ENCODE data around the gene HPS1.

HPS1 gene

DNA sequence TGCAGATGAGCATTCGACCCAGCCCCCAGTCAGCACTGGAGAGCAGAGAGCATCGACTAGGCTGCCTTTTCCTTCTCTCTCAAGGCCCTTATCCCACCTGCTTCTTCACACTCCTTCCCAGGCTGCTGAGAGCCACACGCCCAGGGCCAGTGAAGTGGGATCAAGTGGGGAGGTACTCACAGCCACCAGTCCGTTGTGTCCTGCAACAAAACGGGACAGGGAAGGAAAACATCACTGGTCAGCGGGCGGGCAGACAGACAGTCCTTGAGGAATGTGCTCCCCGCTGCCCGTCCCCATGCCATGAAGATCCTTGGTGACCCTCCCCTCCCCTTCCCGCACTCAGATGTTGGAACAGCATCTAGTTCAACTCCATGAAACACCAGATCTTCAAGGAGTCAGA is 36.0 kb downstream of the HPS1 start:
- DNase-seq = no peak

- no peak for DNase-seq
Observed at GRCh38 chr10:98410135-98410743, 36.5 kb downstream of the HPS1 start.

GRCh38 chr10:98408799-98409198 is 37.9 kb downstream of the HPS1 start:
- DNase-seq = no peak

GRCh38 chr10:98407744-98408241 is 38.9 kb downstream of the HPS1 start:
- DNase-seq = no peak

DNA sequence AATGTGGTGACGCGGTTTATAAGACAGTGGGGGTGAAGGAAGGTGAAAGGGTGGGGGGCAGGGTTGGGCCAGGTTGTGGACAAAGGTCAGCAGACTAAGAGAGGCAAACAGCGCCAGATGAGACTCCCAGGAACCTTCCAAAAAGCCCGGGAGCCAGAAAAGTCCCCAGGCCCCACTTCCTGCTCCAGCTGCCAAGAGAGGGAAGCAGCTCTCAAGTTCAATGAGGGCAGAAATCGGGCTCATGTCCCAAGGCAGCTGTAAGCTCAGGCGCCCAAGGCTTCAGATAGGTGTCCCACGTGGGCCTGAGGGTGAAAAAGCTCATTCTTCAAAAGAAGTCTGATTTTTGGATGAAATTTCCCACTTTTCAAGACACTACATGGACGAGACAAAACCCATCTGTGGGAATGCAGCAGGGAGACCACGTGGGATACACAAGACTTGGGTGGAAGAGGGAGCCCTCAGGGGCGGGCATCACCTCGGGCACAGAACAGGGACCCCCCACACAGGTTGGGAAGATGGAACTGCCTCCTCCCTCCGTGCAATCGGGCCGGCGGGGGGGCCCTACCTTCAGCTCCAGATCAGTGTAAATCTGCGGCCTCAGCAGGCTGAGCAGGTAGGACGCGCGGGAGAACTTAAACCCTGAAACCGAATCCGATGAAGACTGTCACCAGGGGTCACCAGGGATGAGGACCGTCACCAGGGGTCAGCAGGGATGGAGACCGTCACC is 39.6 kb downstream of the HPS1 start:
- no peak for DNase-seq

DNA sequence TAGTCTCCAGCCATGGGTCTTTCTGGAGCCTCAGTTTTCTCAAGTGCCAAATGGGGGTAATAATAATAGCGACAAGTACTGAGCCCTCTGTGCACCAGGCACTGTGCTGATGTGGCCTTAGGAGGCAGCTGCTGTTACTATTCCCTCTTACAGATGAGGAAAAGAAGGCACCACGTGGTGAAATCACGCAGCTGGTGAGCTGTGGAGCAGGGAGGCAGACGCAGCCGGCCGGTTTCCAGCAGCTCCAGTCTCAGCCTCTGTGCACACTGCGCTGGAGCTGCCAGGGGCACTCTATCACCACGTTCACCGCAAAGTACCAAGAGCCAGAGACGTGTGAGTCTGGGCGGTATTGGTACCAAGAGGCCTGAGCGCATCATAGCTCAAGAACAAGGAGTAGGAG is 41.3 kb downstream of the HPS1 start:
- DNase-seq = no peak

- no peak for DNase-seq
Observed at GRCh38 chr10:98404571-98405359, 42.0 kb downstream of the HPS1 start.

DNA sequence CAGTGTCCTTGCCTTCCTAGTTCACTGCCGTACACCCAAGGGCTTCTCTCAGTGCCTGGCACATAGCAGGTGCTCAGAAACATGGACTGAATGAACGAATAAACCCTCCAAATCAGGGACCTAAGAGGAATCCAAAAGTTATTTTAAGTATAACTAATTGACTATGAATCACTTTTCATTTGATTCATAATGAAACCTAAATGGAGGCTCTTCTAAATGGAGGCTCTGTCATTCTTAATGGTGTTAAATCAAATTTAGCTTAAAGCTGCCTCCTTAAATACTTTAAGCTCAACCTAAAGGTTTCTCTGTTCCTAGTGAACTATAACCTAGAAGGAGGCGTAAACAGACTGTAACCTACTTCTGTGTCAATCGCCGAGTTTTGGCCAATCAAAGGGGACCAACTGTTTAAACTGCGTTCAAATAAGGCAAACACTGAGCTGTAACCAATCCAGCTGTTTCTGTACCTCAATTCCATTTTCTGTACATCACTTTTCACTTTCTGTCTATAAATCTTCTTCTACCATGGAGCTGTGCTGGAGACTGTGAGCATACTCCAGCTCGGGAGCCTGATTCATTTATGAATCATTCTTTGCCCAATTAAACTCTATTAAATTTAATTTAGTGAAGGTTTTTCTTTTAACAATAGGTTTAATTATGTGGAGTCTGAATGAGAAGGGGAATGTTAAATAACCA is 42.8 kb downstream of the HPS1 start:
- DNase-seq = no peak

GRCh38 chr10:98402931-98403718 is 43.6 kb downstream of the HPS1 start:
- DNase-seq = no peak

DNA sequence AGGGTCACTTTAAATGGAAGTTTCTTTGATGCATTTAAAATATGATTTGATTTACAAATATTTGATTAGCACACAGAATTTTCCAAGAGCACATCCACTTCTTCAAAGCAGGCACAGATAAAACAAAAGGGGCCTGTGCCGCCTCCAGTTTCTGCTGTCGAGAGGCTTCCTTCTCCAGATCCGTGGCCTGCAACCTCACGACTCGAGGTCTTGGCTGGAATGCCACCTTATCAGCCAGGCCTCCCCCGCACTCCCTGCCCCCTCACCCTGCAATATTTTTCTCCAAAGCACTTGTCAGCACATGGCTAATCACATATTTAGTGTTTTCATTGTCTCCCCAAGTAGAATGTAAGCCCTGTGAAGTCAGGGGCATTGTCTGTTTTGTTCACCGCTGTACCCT is 44.3 kb downstream of the HPS1 start:
- DNase-seq = no peak

DNA sequence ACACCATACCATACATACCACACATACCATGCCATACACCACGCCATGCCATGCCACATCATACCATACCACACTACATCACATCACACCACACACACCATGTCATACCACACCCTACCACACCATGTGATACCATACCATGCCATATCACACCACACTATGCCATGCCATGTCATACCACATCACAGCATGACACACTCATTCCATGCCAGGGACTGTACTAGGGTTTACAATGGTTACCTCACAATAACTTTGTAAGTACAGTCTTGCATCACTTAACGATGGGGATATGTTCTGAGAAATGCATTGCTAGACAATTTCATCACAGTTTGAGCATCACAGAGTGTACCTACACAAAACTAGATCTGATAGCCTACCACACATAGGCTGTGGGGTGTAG is 46.3 kb downstream of the HPS1 start:
- no peak for DNase-seq

DNA sequence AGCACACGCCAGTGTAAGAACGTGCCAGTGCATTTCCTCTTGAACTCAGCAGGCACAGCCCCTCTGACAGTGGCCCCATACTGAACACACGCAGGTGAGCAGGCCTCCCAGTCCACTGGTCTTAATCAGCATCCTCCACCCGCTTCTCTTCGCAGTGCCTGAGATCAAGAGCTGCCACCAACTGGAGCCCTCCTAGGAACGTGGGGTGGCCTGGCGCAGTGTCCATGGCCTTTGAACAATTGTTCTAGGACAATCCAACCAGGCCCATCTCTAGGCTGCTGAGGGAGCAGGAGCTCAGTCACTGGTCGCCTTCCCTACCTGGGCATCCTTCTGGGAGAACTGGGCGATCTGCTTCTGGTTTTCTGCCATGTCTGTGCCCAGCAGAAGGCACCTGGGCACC is 47.0 kb downstream of the HPS1 start:
- DNase-seq = no peak

DNA sequence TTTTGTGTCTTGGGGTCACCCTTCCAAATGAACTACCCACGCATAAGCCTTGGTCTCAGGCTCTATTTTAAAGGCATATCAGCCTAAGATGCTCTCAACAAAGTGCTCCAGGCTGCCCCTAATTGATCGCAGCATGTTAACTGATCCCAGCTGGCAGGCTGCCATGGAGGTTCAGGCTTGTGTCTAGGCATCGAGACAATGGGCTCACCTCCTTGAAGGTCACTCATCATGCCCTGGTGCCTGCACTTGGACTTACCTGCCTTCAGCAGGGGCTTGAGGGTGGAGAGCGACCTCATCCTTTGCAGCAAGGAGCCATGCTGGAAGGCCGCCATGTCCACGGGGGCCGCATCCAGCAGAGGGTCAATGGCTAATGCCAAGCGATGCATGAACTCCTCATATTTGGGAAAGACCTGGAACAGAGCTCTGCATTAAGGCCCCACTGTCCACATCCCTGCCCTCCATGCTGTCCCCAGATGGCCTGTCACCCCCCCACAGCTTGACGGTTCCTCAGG is 49.6 kb downstream of the HPS1 start:
- DNase-seq = no peak

DNA sequence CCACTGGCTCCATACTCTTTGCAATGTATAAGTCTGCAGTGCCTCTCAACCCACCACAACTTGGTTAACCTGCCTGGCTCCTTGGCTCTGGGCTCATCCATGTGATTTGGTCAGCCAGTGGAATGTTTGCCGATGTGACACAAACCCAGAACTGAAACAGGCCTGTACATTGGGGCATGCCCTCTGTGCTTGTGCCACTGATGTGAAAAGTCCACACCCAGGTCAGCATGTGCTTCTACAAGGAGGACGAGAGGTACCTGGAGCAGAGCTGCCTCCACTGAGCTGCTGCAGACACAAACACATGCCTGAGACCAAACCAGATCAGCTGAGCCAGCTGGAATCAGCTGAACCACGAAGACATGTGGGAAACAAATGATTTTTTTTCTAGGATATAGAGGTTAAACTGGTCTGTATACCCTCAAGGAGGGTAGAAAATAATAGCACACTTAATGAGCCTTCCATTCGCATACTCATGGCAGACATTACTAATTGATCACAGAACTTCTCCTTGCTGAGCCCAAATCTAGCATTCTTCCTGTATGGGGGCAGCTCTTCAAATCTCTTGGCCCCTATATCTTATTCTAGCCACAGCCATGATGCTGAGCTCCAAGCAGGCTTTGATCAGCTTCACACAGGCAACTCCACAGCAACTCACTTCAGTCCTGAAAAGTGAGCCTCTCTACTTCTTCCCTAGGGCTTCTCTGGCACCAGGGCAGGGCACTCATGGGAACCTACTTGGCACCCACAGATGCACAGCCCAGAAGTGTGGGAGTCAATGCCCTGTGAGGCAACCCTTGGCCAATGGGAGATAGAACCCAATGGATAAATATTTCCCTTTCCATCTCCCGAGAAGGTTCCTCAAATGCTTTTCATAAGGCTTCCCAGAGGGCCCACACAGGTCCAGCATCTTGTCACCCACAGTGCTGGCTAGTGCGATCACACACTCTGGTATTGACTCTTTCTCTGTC is 50.4 kb downstream of the HPS1 start:
- no peak for DNase-seq

DNA sequence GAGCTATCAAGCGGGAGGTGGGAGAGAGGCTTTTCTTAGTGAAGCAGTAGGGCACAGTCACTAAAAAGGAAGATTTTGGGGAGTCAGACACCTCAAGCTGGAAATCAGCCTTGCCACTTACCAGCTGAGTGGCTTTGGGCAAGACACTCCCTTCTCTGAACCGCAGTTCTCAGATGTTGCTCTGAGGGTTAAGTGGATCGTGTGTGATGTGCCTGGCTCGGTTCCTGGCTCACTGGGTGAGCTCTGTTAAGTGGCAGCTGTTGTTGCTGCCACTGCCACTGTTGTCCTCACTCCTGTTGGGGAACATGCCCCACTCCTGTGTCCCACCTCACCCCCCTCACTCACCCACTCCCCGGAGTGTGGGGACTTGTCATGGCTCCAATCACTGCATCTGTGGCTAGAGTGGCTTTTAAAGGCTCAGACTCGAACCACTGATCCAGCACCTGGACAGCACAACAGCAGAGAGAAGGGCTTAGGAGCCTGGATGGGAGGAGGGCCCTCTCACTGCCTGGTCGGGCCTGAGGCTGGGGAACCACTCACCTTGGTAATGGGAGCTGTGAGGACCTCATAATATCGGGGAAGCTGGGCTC is 51.8 kb downstream of the HPS1 start:
- no peak for DNase-seq

DNA sequence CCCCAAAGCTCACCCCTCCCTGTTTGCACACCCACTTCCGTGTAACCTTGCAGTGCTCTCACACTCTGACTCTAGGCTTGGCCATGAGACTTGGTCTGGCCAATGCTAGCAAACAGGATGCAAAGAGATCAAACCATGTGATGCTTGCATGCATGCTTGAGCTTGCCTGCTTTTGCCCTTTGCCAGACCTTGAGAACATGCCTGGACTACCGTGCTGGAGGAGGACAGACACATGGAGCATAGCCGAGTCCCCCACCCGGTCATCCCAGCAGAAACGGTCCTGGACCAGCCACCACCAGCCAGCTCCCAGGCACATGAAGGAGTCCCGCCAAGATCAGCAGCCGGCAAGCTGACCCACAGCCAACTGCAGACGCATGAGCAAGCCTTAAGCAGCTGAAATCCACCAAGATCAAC is 55.1 kb downstream of the HPS1 start:
- DNase-seq = no peak

DNA sequence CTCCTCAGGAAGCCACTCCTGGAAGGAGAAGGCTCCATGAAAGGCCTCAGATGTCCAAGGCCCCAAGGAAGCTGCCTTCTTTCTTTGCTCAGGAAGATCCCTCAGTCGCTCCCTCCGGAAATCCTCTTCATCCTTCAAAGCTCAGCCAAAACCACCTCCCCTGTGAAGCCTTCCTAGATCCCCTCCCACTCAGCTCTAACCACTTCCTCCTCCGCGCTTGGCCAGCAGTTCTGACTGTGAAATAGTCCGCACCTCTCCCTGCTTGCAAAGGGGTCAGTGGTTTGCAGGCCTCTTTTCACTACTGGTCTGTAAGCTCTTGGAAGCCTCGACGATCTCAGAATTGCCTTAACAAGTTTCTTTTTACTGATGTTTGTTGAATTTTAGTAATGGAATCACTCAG is 55.7 kb downstream of the HPS1 start:
- DNase-seq = no peak

DNA sequence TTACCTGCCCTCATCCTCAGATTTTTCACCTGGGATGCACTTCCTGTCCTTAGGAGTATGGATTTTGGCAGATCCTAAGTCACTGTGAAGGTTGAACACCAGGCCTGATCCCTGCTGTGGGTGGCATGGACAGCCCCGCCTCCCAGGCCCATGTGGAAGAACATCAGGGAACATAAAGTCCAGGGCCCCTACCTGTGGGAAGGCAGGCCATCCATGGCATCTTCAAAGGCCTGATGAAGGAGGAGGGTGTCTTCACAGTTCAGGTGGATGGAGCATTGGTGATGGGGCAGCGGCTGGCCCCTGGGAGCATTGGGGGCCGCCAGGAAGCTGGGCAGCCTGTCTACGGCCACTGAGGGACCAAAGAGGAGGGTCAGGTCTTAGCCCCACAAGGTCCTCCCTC is 56.3 kb downstream of the HPS1 start:
- DNase-seq = no peak

GRCh38 chr10:98389398-98389797 is 57.3 kb downstream of the HPS1 start:
- DNase-seq = no peak

GRCh38 chr10:98388101-98388655 is 58.6 kb downstream of the HPS1 start:
- no peak for DNase-seq
